ENCODE results near the gene SLC6A16.
"Not testable (repeated sequence)": the region's sequence is repeated elsewhere in the genome, so short reads cannot be mapped to it uniquely, and the experiment has no call there.

The SLC6A16 gene

GRCh38 chr19:49297403-49297802 is 27.6 kb downstream of the SLC6A16 start:
- no peak overlapping the region for H3K27ac ChIP-seq
- TF ChIP-seq ZFX (IDR thresholded peaks at IDR 0.05; ENCODE audit: borderline replicate concordance), result no peak
- TF ChIP-seq, protein P1, sequence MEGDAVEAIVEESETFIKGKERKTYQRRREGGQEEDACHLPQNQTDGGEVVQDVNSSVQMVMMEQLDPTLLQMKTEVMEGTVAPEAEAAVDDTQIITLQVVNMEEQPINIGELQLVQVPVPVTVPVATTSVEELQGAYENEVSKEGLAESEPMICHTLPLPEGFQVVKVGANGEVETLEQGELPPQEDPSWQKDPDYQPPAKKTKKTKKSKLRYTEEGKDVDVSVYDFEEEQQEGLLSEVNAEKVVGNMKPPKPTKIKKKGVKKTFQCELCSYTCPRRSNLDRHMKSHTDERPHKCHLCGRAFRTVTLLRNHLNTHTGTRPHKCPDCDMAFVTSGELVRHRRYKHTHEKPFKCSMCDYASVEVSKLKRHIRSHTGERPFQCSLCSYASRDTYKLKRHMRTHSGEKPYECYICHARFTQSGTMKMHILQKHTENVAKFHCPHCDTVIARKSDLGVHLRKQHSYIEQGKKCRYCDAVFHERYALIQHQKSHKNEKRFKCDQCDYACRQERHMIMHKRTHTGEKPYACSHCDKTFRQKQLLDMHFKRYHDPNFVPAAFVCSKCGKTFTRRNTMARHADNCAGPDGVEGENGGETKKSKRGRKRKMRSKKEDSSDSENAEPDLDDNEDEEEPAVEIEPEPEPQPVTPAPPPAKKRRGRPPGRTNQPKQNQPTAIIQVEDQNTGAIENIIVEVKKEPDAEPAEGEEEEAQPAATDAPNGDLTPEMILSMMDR (IDR thresholded peaks at IDR 0.05), result no peak

DNA sequence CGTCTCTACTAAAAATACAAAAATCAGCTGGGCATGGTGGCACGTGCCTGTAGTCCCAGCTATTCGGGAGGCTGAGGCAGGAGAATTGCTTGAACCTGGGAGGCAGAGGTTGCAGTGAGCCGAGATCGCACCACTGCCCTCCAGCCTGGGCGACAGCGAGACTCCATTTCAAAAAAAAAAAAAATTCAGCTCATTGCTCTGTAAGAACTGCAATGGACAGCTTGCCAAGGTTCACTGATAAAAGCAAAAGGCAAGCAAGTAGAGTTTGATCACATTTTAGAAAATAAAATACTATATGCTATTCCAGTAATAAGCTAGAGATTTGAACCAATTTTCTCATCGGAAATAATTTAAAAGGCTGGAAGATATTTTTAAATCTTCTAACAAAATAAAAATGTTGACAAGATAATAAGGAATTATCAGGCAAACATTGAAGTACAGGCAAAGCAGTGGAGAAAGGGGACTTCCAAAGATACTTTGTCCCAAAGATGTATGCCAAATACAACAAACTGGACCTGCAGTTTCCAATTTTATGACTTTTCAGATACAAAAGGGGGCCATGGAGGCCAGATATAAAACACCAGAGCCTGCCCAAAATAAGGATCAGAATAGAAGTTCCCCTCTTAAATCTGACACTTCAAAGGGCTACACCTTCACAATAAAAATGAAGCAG is 29.6 kb downstream of the SLC6A16 start:
- no peak overlapping the region for H3K27ac ChIP-seq

GRCh38 chr19:49294401-49294800 is 30.6 kb downstream of the SLC6A16 start:
- TF ChIP-seq ZFX (IDR thresholded peaks at IDR 0.05; ENCODE audit: borderline replicate concordance), result no peak
- TF ChIP-seq, protein P1 (IDR thresholded peaks at IDR 0.05), result no peak
- no peak overlapping the region for H3K27ac ChIP-seq

More for the DNA sequence above, 29.6 kb downstream of the SLC6A16 start:
- no peak for TF ChIP-seq ZFX (IDR thresholded peaks at IDR 0.05; ENCODE audit: borderline replicate concordance)
- TF ChIP-seq, protein P1 (IDR thresholded peaks at IDR 0.05), result no peak

DNA sequence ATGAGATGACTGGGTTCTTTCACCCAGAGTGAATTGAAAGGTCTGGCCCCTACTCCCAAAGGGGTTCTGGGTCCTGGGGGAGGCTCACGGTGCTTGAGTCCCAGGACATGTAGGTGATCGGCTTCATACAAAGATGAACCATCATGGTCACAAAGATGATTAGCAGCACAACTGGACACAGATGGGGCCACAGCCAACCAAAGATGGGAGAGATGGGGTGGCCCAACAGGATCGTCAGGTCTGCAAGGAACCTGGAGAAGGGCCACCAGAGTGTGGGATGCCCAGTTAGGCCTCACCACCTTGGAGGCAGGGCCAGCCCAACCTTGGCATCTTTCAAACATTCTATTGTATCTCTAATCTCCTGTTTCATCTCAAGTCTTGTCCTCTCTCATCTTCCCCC is 34.5 kb downstream of the SLC6A16 start:
- TF ChIP-seq, protein P1 (IDR thresholded peaks at IDR 0.05), result no peak
- no peak for TF ChIP-seq ZFX (IDR thresholded peaks at IDR 0.05; ENCODE audit: borderline replicate concordance)

GRCh38 chr19:49289286-49289685 is 35.7 kb downstream of the SLC6A16 start:
- H3K27ac ChIP-seq, result not testable (repeated sequence)

More for the DNA sequence above, 34.5 kb downstream of the SLC6A16 start:
- no peak overlapping the region for H3K27ac ChIP-seq

DNA sequence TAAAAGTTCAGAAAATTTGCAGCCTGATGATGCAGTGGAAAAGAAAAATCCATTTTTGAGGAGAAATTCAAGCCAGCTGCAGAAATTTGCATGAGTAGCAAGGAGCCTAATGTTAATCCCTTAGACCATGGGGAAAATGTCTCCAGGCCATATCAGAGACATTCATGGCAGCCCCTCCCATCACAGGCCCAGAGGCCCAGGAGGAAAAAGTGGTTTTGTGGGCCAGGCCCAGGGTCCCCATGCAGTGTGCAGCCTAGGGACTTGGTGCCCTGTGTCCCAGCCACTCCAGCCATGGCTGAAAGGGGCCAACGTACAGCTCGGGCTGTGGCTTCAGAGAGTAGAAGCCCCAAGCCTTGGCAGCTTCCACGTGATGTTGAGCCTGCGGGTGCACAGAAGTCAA is 36.8 kb downstream of the SLC6A16 start:
- H3K27ac ChIP-seq, result not testable (repeated sequence)

GRCh38 chr19:49287141-49287770 is 37.7 kb downstream of the SLC6A16 start:
- H3K27ac ChIP-seq, result no peak overlapping the region
- TF ChIP-seq, protein P1 (IDR thresholded peaks at IDR 0.05), result no peak
- TF ChIP-seq ZFX (IDR thresholded peaks at IDR 0.05; ENCODE audit: borderline replicate concordance), result no peak

GRCh38 chr19:49282184-49282583 is 42.8 kb downstream of the SLC6A16 start:
- no peak for TF ChIP-seq ZFX (IDR thresholded peaks at IDR 0.05; ENCODE audit: borderline replicate concordance)
- TF ChIP-seq, protein P1 (IDR thresholded peaks at IDR 0.05), result no peak
- no peak overlapping the region for H3K27ac ChIP-seq
